OCI-LY3 (cell line): ENCODE measurements around the gene CTDSPL.

Source experiments
- CTCF ChIP-seq: fragments of 200-600, 300-600 bp; sonication (generic); IDR thresholded peaks from 2 replicates; pipeline ENCODE4 v1.5.1; 2014; ENCODE audit warnings: antibody characterized with exemption, low read length, low read depth
- EZH2phosphoT487 ChIP-seq: fragments of 200-600 bp; shearing (Covaris generic); IDR thresholded peaks from 2 replicates; pipeline ENCODE4 v1.6.1; 2018; ENCODE audit warnings: antibody characterized with exemption, mixed run types, low read depth

GRCh38 chr3:38030126-38031021, 168.7 kb downstream of the CTDSPL start:
- no peak for TF ChIP-seq CTCF
- TF ChIP-seq EZH2phosphoT487, result no peak
